A204.1 (cell line): Measurements from ENCODE around the gene EFCAB3.
"Not testable (repeated sequence)": the region's sequence is repeated elsewhere in the genome, so short reads cannot be mapped to it uniquely, and the experiment has no call there.

Experiments
- FAIRE-seq: peaks from 2 replicates; lab custom pipeline; 2012; peaks lifted over from hg19 to GRCh38; lab: Jason Lieb, UNC

Gene EFCAB3

GRCh38 chr17:62465271-62465670 is 84.9 kb downstream of the EFCAB3 start:
- FAIRE-seq = not testable (repeated sequence)
